Measurements from ENCODE around the gene ENC1.
"Not testable (repeated sequence)": the region's sequence is repeated elsewhere in the genome, so short reads cannot be mapped to it uniquely, and the experiment has no call there.

The ENC1 gene, protein sequence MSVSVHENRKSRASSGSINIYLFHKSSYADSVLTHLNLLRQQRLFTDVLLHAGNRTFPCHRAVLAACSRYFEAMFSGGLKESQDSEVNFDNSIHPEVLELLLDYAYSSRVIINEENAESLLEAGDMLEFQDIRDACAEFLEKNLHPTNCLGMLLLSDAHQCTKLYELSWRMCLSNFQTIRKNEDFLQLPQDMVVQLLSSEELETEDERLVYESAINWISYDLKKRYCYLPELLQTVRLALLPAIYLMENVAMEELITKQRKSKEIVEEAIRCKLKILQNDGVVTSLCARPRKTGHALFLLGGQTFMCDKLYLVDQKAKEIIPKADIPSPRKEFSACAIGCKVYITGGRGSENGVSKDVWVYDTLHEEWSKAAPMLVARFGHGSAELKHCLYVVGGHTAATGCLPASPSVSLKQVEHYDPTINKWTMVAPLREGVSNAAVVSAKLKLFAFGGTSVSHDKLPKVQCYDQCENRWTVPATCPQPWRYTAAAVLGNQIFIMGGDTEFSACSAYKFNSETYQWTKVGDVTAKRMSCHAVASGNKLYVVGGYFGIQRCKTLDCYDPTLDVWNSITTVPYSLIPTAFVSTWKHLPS

DNA sequence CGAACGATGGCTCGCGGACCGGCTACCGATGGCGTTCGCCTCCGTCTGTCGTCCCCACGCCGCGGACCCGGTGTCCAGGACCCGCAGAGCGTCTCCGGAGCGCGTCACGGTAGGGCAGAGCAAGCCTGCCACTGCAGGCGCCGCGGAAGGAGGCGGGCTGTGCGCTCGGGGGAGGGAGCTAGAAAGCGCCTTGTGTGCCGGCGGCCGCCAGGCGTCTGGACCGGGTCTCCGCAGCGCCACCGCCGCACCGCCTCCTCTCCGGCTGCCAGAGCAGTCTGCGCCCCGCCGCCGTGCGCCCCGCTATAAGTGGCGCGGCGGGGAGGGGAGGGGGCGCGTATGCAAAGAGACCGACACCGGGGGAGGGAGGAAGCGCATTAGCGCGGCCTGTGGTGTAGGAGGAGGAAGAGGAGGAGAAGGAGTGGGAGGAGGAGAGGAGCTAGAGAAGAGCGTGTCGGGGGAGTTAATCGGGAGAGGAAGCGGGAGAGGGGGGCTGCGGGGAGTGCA, at the start of gene ENC1:
Gene ENC1, minus strand, starts transcription at position 279 of the 504 bp plus-strand sequence. CDS start 4,243 bp downstream, outside the sequence.
- peak; percentile 98 for DNase-seq

DNA sequence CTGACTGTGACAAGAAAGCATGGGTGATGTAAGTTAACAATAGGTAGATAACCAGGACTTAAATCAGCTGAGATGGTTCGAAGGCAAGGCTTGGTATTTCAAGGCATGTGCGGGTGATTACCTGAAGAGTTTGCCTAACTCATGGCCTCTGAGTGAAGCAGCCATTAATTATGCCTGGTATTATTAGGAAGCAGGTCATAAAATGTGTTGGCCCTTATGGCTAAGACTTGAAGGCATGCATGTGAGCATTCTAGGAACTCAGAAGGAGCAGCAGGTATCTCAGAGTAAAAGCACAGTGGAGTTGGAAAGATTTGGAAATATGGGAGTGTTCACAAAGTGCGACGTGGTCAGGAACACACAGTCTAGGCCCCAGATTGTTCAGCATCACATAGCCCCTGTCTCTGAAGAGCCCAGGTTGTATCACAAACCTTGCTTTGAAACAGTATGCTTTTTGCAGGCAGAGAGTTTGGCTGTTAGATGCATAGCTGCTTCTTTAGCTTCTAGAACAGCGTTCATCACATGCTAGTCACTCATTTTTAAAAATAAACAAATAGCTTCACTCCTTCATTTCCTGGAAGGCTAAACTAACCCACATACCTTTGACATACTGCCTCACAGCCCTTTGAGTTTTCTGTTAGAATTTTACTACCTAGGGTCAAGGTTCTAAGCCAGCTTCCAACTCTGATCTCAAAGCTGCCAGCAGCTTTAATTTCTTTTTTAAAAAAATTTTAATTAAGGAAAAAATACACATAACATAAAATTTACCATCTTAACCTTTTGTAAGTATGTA, 46.6 kb upstream of the ENC1 start:
- no peak for DNase-seq

DNA sequence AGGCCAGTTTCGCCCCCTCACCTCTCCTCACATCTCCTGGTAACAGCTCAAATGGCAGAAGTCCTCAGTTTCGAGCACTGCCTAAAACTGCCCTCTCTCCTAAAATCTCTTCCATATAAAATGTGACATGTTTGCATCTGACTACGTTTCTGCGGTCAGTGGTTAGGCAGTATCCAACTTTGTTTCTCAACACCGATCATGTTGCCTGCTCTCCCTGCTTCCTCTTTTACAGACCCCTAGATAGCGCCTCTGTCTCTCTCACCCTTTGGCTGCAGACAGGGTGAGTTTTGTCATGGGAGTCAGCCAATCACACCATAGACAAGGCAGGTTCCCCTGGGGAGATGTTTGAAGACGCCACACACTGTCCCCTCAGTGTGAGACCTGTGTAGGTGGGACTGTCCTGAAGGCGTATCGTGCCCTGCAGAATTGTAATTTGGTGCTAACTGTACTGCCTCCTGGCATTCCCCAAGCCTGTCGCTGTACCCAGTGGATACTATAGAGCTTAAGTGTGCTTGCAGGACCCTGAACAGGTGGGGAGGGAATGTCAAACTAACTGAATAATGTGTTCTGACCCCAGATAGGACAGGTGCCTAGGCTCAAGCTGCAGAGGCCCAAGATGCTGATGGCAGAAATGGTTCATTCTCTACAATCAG, 45.6 kb upstream of the ENC1 start:
- DNase-seq: no peak

DNA sequence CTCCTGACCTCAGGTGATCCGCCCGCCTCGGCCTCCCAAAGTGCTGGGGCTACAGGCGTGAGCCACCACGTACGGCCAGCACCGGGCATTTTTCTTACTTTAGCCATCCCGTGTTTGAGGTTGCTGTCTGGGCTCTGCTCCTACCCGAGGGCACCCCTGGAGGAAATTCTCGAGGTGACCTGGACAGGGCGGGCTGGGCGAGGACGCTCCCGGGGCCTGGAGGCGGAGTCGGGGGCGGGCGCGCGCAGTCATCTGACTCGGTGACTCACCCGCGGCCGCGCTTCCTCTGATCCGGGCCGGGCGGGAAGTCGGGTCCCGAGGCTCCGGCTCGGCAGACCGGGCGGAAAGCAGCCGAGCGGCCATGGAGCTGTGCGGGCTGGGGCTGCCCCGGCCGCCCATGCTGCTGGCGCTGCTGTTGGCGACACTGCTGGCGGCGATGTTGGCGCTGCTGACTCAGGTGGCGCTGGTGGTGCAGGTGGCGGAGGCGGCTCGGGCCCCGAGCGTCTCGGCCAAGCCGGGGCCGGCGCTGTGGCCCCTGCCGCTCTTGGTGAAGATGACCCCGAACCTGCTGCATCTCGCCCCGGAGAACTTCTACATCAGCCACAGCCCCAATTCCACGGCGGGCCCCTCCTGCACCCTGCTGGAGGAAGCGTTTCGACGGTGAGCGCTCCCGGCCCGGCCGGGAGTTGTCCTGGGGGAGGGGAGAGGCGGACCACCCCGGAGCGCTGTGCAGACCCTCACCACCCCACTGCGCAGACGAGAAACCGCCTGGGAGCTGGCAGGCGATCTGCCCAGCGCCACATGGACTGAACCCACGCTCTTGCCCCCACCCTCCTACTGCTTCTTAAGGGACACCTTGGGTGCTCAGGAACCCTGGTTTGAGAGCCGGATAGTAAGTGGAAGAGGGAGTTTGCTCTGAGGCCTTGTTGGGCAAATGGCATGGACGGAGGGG, 44.6 kb upstream of the ENC1 start, which contains the start of gene HEXB:
Gene HEXB, plus strand, starts transcription at position 334 of the 952 bp plus-strand sequence. Its CDS starts 28 bp downstream, at position 362.
- DNase-seq: peak; percentile 89

DNA sequence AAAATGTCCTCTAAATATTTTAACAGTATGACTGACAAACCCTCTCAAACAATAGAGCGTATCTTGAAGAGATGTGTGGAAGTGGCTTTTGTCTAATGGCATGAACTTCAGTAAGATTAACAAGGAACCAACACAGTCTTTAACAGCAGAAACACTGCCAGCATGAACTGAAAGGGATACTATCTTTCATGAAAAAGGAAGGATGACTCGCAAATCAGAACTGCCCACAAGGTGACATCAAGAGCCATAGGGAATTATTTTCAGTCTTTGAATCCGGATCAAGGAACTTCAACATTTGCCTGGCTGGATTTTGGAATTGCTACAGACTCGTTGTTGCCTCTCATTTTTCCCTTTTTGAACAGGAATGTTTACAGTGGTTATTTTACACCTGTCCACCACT, 39.4 kb upstream of the ENC1 start:
- DNase-seq: peak; percentile 59

DNA sequence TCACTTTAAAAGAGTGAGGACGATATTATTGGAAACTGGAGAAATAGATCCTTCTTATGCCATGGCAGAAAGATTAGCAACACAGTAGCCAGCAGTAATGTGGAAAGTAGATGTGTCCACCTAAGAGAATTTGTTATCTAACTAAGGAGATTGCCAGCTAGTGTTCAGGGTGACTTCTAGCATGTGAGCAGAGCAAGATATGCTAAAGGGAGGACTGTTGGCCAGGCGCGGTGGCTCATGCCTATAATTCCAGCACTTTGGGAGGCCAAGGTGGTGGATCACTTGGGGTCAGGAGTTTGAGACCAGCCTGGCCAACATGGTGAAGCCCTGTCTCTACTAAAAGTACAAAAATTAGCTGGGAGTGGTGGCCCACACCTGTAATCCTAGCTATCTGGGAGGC, 38.8 kb upstream of the ENC1 start:
- DNase-seq: not testable (repeated sequence)

DNA sequence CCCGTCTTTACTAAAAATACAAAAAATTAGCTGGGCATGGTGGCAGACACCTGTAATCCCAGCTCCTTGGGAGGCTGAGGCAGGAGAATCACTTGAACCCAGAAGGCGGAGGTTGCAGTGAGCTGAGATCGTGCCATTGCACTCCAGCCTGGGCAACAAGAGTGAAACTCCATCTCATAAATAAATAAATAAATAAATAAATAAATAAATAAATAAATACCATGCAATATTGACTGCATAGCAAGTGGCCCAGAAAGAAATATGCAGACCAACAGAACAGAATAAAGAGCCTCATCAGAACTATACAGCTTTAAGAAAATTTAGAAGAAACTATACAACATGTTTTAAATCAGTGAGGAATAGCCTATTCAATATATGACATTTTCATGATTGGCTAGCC, 37.6 kb upstream of the ENC1 start:
- not testable (repeated sequence) for DNase-seq

DNA sequence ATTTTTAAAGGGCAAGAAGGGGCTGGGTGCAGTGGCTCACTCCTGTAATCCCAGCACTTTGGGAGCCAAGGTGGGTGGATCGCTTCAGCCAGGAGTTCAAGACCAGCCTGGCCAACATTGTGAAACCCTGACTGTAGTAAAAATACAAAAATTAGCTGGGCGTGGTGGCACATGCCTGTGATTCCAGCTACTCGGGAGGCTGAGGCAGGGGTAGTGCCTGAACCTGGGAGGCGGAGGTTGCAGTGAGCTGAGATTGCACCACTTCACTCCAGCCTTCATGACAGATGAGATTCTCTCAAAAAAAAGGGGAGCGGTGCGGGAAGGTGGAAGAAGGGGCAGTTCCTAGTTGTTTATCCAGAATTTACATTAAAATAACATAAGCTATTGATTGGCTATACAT, 35.9 kb upstream of the ENC1 start:
- DNase-seq: not testable (repeated sequence)

DNA sequence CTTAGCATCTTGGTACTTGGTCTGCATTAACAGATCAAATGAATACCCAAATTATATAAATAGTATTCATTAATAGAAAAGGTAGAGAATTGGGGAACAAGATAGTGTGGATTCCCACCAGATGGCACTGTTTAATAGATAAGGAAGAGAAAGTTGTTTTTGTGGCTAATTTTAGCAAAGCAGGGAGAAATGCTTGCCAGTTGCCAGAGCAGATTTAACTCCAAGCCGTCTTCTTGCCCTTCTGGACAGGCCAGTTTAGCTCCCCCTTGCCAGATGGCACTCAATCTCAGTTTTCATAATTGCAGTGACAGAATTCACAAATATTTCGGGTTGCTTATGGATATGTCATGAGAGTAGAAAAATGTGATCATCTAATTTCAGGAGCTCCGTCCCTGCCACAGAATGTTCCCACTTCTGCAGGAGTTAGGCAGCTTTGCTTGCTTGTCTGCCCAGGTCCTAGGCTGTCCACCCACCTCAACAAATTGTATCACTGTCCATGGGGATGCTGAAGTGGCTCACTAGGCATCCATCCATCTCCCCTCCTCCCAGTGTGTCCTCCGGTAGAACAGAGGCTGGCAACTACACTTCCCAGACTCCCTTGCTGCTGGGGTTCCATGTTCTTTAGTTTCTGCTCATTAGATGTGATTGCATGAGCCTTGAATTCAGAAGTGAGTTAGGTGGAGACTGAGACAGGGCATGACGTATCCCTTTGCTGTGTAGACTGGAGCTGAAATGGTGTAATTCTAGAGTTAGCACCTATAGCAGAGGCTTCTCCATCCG, 32.7 kb upstream of the ENC1 start:
- DNase-seq: peak; percentile 28

DNA sequence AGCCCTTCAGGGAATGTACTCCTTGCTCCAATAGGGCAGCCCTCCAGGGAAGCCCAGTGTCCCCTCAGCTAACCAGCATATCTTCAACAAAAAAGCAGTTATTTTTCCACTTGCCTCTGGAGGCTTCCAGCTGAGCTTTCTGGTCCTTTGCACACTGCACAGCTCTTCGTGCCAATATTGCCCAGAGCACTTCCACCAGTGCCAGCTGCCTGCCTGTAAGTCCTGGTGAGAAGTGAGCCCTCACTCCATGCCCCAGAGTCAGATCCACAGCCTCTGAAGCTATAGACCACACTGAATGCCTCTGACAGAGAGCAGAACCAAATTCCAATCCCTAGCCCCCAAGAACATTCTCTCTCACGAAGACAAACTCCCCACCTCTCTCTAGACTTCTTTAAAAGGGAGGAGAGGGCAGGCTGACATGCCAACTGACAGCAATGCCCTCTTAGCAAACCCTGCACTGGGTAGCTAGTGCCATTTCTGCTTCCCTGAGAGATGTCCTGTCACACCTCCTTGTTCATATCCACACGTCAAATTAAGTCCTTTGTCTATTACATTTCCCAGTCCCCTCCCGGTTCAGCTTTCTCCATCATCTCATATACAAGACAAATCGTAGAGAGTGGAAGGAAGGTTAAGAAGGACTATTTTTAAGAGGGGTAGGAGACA, 31.8 kb upstream of the ENC1 start:
- no peak for DNase-seq

DNA sequence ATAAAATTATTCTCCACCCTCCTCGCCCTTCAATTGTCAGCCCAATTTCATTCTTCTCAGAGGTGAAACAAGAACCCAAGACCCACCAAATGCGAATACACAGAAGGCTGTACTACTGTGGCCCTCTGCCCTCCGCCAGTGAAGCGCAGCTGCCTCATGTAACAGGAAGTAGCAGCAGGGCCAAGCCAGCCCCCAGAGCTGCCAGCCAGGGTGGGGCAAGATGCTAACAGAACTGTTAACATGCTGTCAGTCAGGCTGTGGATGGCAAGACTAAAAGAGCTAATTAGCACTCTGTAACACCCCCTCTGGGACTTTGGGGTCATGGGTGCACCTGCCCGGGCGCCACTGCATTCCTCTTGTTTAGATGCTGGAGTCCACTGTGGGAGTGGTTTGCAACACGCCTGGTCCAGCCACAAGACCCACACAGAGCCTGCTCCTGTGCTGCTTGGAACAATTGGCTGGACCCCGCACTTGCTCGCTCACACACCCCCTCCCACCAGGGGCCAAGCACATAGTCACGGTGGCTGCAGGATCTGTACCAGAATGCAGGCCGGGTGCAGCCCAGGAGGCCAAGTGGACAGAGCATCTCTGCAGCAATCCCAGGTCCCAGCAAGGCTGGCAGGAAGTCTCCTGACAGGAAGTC, 30.0 kb upstream of the ENC1 start:
- DNase-seq: no peak

DNA sequence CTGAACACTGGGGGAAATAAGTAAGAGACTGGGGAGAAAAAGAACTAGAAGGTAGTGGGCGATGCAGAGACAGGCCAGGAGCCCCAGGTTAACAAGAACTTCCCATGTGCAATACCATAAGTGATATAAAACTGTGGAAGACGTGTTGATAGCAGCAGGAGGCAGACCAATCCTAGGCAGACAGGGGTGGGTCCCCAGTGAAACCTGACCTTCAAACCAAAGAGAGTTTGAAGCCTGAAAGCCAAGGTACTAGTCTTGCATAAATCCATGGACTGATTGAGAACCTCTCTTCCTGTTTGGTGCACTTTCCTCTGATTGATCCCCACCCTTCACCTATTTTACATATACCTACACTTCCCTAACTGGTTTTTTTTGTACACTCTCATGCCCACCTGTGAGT, 29.3 kb upstream of the ENC1 start:
- DNase-seq: no peak

DNA sequence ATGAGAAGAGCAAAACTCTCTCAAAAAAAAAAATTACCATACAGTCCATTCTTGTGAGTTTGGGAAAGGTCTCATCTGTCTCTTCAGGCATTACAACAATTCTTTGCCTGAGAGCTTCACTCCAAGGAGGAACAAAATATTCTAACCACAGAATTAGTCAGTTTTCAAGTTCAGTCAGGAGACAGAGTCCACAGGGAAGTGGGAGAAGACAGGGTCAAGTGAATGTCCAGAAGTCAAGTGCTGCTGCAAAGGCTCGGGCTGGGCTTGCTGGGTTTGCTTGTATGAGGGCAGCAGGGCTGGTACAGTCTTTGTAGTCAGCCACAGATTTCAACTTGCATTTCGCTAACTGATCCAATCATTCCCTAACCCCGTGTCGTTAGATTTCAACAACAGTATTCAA, 26.9 kb upstream of the ENC1 start:
- peak; percentile 26 for DNase-seq

DNA sequence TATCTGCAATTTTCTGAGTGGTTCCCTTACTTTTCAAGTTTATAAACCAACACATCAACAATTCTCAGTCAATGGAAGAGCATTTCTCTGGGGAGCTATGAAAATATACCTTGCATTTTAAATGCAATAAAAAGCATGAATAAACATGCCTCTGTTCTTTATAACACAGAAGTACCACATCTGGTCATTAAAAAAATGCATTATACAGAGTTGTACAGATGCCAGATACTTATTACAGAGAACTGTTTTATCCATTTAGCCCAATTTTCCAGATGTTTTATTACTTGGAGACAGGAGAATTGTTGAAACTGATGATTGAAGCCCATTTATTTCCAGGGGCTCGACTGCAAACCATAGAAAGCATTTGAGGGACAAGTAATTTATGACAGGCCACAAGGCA, 25.3 kb upstream of the ENC1 start:
- no peak for DNase-seq

DNA sequence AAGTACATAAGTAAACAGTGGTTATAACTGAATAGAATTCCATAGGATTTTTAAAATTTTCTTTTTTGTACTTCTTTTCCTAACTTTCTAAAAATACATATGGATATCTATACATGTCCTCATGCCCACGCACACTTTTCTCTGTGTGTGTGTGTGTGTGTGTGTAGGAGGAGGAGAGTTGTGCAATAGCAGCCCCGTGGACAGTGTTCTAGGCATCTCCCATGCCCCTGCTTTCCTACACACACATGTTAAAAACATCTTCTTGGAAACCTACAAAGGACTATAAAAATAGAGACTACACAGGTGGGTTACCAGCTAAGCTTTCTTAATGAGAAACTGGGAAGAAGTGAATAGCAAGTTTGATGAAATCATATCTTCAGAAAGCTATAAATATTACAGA, 24.7 kb upstream of the ENC1 start:
- DNase-seq: no peak

DNA sequence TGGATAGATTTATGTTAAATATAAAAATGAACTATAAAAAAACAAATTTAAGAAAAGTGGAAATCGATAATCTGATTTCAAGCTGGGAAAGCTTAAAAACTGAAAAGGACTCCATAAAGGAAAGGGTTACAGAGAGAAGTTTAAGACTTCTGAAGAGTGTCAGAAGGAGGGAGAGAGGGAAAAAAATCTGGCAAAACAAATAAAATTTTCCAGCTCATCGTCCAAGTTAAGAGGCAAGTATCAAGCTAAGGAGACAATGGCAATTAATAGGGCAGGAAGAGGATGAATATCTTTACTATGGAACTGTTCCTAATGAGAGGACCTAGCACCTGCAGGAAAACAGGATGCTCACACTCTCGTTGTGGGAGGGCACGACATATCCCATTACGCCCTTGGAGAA, 24.0 kb upstream of the ENC1 start:
- DNase-seq: no peak

DNA sequence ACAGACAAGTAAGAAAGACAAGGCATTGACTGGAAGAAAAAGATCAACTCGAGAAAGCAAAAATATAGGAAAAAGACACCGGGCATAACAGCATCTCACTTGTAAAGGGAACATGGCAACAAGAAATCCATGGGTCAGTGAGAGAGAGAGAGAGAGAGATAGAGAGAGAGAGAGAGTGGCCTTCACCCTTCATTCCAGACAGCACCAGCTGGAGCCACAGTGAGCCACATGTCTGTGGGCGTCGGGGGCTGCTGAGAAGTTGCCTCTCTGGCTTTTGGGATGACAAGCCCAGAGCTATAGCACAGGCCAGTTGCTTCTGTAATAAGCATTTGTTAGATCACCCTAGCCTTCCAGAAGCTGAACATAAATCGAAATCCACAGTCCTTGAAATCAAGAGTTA, 20.3 kb upstream of the ENC1 start:
- DNase-seq: no peak

DNA sequence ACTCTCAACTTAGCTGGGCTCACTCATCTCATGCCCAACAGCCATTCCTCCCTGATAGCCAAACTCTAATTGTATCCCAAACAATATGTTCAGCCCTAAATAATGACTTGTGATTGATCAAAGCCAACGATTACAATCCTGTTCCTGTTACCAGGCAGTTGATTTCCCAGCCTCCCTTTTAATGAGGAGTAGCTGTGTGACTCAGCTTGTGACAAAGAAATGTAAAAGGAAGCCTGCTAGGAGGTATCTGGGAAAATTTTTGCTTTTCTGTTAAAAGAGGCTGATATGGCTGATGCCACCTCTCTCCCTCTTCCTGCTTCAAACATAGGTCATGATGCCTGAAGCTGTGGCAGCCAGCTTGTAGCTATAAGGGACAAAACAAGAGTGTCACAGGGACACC, 19.6 kb upstream of the ENC1 start:
- no peak for DNase-seq

DNA sequence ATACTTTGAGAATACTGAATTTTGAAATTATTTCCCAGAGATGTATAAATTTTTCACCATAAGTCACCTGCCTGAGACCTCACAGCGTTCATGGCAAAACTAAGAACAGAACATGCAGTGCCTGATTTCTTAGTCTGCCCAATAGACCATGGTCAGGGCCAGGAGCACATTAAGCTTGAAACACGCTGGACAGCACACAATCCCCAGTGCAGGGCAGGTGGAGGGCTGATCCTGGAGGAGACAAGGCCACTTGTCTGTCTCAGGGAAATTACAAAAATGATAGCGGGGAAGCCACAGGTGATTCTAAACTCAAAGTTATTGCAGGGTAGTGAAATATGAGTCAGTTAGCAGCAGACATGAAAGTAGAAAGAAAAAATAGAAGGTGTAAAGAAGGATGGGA, 18.6 kb upstream of the ENC1 start:
- DNase-seq: no peak

DNA sequence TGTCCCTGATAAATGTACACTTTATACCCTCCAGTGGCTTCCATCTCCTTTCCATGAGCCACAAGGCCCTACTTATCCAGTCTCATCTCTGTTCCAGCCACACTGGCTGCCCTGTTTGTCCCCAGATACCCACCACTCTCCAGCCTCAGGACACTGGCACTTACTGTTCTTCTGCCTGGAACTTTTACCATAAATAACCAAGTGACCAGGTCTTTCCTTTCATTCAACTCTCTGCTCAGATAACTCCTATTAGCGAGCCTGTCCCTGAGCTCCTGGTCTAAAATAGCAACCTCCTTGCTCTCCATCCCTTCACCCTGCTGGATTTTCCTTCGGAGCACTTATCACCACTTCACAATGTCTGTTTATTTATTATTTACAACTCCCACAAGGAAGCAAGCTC, 16.6 kb upstream of the ENC1 start:
- DNase-seq: no peak

All from NCI-H226 (cell line).